GM12875 (cell line): ENCODE data around the gene SSU72.

Experiments used
- H3K4me3 ChIP-seq: one replicate; pipeline ENCODE4 v1.5.1; 2011; ENCODE audit warnings: low read depth, low read length, control low read depth
- CTCF ChIP-seq: IDR thresholded peaks from 2 replicates; pipeline ENCODE4 v1.5.1; 2011; ENCODE audit warnings: low read depth, mild to moderate bottlenecking, control low read depth, inconsistent platforms, low read length, moderate library complexity, borderline replicate concordance; ENCODE audit not compliant: insufficient read depth

SSU72 gene

GRCh38 chr1:1606232-1606631 lies 31.6 kb upstream of the SSU72 start:
- TF ChIP-seq CTCF = no peak
- H3K4me3 ChIP-seq = no peak overlapping the region

GRCh38 chr1:1605724-1606123 lies 31.1 kb upstream of the SSU72 start:
- no peak overlapping the region for H3K4me3 ChIP-seq
- TF ChIP-seq CTCF = no peak

DNA sequence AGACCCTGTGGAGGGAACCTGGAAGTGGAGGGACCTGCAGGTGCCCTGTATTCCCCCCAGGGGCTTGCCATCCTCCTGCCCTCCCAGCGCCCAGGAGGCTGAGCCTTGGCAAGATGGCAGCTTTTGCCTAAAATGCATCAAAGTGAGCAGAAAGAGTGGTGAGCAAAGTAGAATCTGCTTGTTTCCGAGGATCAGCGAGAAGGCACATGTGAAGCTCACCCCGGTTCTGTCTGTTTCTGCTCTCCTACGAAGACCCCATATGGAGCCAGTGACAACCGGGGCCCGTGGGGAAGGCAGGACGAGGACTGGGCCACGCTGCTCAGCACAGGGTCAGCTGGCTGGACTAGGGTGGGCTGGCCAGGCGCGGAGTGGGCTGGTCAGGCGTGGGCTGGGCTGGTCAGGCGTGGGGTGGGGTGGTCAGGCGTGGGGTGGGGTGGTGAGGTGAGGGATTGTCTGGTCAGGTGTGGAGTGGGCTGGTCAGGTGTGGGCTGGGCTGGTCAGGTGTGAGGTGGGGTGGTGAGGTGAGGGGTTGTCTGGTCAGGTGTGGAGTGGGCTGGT lies 30.4 kb upstream of the SSU72 start:
- no peak for TF ChIP-seq CTCF
- no peak overlapping the region for H3K4me3 ChIP-seq

DNA sequence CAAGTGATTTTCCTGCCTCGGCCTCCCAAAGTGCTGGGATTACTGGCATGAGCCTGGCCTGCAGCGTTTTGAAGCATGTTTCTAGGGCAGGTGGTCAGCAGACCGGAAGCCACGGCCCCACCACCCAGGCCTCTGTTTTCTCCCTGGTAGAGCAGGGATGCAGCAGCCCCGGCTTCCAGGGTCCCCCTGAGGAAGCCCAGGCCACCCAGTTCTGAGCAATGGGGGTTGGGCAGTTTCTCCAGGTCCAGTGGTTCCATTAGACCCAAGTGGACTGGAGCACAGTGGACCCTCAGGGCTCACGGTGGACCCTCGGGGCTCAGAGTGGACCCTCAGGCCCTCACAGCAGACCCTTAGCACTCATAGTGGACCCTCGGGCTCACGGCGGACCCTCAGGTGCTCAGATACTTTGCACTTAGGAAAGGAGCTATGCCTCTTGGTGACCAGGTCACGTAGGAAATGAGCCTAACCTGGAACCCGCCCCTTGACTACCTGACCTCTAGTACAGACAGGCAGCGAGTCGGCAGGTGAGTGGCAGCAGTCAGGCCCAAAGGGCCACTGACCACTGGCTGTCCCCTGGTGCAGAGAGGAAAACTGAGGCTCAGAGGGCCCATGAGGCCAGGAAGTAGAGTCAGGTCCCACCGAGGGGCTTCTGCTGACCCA lies 29.8 kb upstream of the SSU72 start:
- H3K4me3 ChIP-seq = no peak overlapping the region
- no peak for TF ChIP-seq CTCF

DNA sequence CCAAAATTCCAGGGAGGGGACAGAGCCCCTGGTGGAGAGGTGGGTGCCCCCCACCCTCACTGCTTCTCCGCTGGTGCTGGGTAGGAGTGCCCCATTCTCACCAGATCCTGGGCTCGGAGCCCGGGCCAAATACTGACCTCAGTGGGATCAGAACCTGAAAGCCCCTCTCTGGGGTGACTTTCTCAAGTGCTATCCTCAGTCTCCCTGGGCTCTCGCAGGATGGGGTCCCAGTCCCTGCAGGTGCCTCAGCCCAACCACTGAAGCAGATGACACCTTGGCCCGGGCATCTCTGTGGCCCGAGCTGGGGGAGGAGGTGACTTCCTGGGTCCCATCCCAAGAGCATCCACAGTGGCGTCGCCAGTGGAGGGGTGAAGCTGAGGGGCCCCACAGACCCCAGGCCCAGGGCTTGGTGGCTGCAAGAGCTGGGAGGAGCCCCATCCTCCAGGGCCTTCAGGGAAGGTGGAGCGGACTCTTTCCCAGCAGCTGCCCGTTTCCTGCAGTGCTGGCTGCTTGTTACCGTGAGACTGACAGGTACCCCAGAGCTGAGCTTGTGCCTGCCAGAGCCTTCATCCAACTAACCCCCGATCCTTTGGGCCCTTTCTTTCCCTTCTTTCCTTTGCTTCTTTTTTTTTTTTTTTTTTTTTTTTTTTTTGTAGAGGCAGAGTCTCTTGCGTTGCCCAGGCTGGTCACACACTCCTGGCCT lies 29.2 kb upstream of the SSU72 start:
- no peak overlapping the region for H3K4me3 ChIP-seq
- TF ChIP-seq CTCF = no peak

- no peak overlapping the region for H3K4me3 ChIP-seq
- TF ChIP-seq CTCF = no peak
Observed at GRCh38 chr1:1602968-1603506, 28.4 kb upstream of the SSU72 start.

DNA sequence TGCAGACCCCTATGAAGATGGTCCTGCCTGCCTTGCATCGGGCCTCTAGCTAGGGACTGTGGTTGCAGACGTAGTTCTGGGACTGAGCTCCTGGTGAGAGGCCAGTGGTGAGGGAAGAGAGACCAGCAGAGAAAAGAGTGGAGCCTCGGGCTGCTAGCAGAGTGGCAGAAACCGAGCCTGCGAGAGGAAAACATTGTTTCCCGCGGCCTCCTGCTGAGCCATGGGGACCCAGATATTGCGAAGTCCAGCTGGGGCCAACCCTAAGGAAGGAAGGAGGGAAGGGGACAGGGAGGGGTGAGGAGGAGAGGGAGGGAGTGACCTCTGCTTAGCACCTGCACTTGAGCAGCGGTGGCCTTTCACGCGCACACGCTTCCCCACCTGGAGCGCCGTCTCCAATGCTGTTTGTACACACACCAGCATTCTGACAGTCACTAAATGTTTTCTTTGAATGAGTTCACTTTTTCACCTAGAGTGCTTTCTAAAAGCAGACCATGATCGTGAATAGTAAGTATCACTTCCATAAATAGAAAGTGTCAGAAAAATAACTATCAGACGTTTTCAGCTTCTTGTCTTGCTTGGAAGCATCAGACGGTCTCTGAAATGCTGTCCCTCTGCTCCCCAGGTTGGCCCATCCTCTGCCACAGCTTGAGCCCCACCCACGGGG lies 27.8 kb upstream of the SSU72 start:
- TF ChIP-seq CTCF = no peak
- no peak overlapping the region for H3K4me3 ChIP-seq
